K562 (cell line): ENCODE data around the gene RAVER2. TPM values are rescaled to one million over a fixed set of nuclear protein-coding genes. Genes with fewer than 3 reads are reported as not detected.

Experiments
- MCM7 ChIP-seq, 2 experiments: fragments of 450-650 bp; IDR thresholded peaks; 2 replicates each; pipeline ENCODE4 v1.6.1; 2016 to 2018
- MIER1 ChIP-seq: fragments of 450-650 bp; IDR thresholded peaks from 2 replicates; pipeline ENCODE4 v1.6.1; 2016; ENCODE audit warnings: antibody characterized with exemption, mild to moderate bottlenecking, low read depth
- PTRF ChIP-seq: fragments of 450-650 bp; IDR thresholded peaks from 2 replicates; pipeline ENCODE4 v1.6.1; 2016; ENCODE audit warnings: mild to moderate bottlenecking, missing genetic modification characterization, missing compliant biosample characterization
- RBM22 ChIP-seq: fragments of 200-400 bp; formaldehyde crosslinking; IDR thresholded peaks from 2 replicates; pipeline ENCODE4 v1.6.1; 2018; ENCODE audit warnings: low read length, low read depth; ENCODE audit not compliant: poor library complexity, severe bottlenecking
- TAF1 ChIP-seq: IDR thresholded peaks from 2 replicates; pipeline ENCODE4 v1.6.1; 2011; ENCODE audit warnings: mild to moderate bottlenecking, low read length, moderate library complexity; ENCODE audit not compliant: insufficient read depth, control insufficient read depth, severe bottlenecking; ENCODE audit errors: extremely low read depth
- TAF7 ChIP-seq: fragments of 450-650 bp; IDR thresholded peaks from 2 replicates; pipeline ENCODE4 v1.6.1; 2016; ENCODE audit warnings: missing genetic modification characterization, missing compliant biosample characterization
- TGIF2 ChIP-seq: sonication (generic); formaldehyde crosslinking; IDR thresholded peaks from 2 replicates; pipeline ENCODE4 v1.8.1; 2022; ENCODE audit warnings: mild to moderate bottlenecking, missing genetic modification reagents, moderate library complexity
- XRCC4 ChIP-seq: IDR thresholded peaks from one replicate; pipeline ENCODE4 v1.6.1; 2011; ENCODE audit not compliant: insufficient read depth, insufficient read length; ENCODE audit errors: extremely low read depth
- ZNF75A ChIP-seq: fragments of 450-650 bp; formaldehyde crosslinking; IDR thresholded peaks from 2 replicates; pipeline ENCODE4 v1.4.0; 2020; ENCODE audit warnings: mild to moderate bottlenecking
- polyA plus RNA-seq, 8 experiments: library from polyadenylated mRNA; depleted of rRNA in 4 of 8; stranded (reverse) in 5 of 8; unstranded in 3 of 8; fragments of >200 nt; fragmentation: Nextera tagmentation in 2 of 8; fragmentation: Illumina TruSeq in 1 of 8; extraction: Ambion mirVana in 2 of 8; extraction: Trizol in 1 of 8; gene quantifications; 2 replicates each; pipeline versions ENCODE4 v1.2.1 to v1.2.3, GENCODE V29; 2011 to 2014; ENCODE audit warnings: inconsistent platforms in 1 of 8, missing spikeins in 1 of 8
- total RNA-seq, 7 experiments: library from RNA; depleted of rRNA in 6 of 7; stranded (reverse); fragments of >200 nt in 6 of 7; fragmentation: Illumina TruSeq in 2 of 7; extraction: Trizol in 2 of 7; gene quantifications; 2 replicates each; pipeline versions ENCODE4 v1.2.1 to v1.2.3, GENCODE V29; 2011 to 2021; ENCODE audit warnings: low replicate concordance in 1 of 7
- TF ChIP-seq, protein P1 (sequence below): fragments of 150-350 bp; conservative IDR thresholded peaks from 2 replicates; pipeline ENCODE4 v1.6.1; 2014; ENCODE audit warnings: low read length
- TF ChIP-seq, protein P2 (sequence below): fragments of 250-450 bp; sonication (Bioruptor Pico); IDR thresholded peaks from 2 replicates; pipeline ENCODE4 v1.8.0; 2021; ENCODE audit warnings: borderline replicate concordance, mild to moderate bottlenecking, moderate library complexity; ENCODE audit not compliant: poor library complexity, severe bottlenecking
- TF ChIP-seq, protein P3 (sequence below): fragments of 450-650 bp; IDR thresholded peaks from 2 replicates; pipeline ENCODE4 v1.6.1; 2017; ENCODE audit warnings: antibody characterized with exemption, mild to moderate bottlenecking

The RAVER2 gene
- total and polyA plus RNA-seq, 9 of the 15 experiments (the other 6 are each of a cell fraction or from before 2014, with no cell fraction given) = 1.8 to 6.1 (median 4.4) TPM

DNA sequence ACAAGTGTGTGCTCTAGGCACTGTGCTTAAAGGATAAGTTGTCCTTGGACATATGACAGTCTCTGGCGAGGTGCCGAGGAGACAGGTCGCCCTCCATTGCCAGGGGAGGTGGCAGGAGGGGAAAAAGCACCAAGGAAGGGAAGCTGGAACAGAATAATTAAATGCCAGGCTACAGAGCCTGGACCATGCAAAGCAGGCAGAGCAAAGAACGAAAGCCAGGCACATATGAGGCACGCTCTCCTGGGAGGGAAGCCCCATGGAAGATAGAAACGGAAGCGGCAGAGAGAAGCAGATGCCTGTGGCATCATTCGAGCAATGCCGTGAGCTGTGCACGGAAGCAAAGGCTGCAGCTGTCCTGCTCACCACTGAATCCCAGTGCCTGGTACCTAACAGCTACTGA is 130.2 kb downstream of the RAVER2 start (continued):
- no peak for TF ChIP-seq TAF1
- no peak for TF ChIP-seq ZNF75A
- no peak for TF ChIP-seq MCM7 (IDR thresholded peaks at IDR 0.05)
- TF ChIP-seq RBM22 = no peak
- no peak for TF ChIP-seq MIER1
- TF ChIP-seq, protein P1, sequence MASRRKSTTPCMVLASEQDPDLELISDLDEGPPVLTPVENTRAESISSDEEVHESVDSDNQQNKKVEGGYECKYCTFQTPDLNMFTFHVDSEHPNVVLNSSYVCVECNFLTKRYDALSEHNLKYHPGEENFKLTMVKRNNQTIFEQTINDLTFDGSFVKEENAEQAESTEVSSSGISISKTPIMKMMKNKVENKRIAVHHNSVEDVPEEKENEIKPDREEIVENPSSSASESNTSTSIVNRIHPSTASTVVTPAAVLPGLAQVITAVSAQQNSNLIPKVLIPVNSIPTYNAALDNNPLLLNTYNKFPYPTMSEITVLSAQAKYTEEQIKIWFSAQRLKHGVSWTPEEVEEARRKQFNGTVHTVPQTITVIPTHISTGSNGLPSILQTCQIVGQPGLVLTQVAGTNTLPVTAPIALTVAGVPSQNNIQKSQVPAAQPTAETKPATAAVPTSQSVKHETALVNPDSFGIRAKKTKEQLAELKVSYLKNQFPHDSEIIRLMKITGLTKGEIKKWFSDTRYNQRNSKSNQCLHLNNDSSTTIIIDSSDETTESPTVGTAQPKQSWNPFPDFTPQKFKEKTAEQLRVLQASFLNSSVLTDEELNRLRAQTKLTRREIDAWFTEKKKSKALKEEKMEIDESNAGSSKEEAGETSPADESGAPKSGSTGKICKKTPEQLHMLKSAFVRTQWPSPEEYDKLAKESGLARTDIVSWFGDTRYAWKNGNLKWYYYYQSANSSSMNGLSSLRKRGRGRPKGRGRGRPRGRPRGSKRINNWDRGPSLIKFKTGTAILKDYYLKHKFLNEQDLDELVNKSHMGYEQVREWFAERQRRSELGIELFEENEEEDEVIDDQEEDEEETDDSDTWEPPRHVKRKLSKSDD = no peak
- TF ChIP-seq, protein P2, sequence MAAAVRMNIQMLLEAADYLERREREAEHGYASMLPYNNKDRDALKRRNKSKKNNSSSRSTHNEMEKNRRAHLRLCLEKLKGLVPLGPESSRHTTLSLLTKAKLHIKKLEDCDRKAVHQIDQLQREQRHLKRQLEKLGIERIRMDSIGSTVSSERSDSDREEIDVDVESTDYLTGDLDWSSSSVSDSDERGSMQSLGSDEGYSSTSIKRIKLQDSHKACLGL (CRISPR knock-in tag) = no peak
- no peak for TF ChIP-seq XRCC4
- TF ChIP-seq, protein P3, sequence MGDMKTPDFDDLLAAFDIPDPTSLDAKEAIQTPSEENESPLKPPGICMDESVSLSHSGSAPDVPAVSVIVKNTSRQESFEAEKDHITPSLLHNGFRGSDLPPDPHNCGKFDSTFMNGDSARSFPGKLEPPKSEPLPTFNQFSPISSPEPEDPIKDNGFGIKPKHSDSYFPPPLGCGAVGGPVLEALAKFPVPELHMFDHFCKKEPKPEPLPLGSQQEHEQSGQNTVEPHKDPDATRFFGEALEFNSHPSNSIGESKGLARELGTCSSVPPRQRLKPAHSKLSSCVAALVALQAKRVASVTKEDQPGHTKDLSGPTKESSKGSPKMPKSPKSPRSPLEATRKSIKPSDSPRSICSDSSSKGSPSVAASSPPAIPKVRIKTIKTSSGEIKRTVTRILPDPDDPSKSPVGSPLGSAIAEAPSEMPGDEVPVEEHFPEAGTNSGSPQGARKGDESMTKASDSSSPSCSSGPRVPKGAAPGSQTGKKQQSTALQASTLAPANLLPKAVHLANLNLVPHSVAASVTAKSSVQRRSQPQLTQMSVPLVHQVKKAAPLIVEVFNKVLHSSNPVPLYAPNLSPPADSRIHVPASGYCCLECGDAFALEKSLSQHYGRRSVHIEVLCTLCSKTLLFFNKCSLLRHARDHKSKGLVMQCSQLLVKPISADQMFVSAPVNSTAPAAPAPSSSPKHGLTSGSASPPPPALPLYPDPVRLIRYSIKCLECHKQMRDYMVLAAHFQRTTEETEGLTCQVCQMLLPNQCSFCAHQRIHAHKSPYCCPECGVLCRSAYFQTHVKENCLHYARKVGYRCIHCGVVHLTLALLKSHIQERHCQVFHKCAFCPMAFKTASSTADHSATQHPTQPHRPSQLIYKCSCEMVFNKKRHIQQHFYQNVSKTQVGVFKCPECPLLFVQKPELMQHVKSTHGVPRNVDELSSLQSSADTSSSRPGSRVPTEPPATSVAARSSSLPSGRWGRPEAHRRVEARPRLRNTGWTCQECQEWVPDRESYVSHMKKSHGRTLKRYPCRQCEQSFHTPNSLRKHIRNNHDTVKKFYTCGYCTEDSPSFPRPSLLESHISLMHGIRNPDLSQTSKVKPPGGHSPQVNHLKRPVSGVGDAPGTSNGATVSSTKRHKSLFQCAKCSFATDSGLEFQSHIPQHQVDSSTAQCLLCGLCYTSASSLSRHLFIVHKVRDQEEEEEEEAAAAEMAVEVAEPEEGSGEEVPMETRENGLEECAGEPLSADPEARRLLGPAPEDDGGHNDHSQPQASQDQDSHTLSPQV = no peak
- TF ChIP-seq PTRF (tag) = no peak
- no peak for TF ChIP-seq TAF7 (tag)
- no peak for TF ChIP-seq TGIF2 (CRISPR knock-in tag)
